Astrocyte (in vitro differentiated cells and primary cell): ENCODE data around the gene ZFYVE28.

Experiments used
- EZH2 ChIP-seq: IDR thresholded peaks from 2 replicates; pipeline ENCODE4 v1.6.1; 2012; ENCODE audit warnings: mild to moderate bottlenecking, low read length, inconsistent platforms; ENCODE audit not compliant: insufficient read depth
- TF ChIP-seq, protein P1 (sequence below): IDR thresholded peaks from 2 replicates; pipeline ENCODE4 v1.5.1; 2011; ENCODE audit warnings: low read depth, mild to moderate bottlenecking, inconsistent platforms, low read length, moderate library complexity; ENCODE audit not compliant: insufficient read depth

DNA sequence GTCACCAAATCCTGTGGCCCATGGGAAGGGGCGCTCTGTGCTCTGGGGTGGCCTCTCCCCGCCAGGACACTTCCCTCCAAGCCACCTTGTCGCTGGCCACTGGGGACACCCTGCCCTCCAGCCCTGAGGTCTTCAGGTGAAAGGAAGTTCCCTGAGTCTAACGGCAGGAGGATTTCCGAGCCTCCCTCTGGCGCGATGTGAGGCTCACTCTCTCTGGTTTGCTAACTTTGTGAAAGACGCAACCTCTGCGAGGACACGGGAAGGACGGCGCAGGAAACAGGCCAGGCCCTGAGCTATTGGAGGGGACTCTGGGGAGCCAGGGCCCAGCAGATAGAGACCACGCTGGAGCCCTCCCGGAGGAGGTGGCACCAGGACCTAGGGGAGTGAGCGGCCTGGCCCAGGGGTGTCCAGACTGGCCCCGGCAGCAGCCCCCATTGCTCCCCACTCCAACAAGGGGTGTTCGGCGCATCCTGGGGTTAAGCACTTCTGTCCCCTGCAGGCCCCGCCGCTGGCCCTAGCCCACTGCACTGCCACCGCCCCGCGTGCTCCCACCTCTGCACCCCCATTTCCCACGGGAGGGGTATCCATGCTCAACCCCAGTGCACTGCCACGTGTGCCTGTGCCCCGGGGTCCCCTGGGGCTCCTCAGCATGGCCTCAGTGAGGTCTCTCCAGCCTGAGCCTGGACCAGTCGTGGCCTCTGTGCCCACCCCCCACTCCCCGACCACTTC is 84.4 kb downstream of the ZFYVE28 start:
- TF ChIP-seq, protein P1, sequence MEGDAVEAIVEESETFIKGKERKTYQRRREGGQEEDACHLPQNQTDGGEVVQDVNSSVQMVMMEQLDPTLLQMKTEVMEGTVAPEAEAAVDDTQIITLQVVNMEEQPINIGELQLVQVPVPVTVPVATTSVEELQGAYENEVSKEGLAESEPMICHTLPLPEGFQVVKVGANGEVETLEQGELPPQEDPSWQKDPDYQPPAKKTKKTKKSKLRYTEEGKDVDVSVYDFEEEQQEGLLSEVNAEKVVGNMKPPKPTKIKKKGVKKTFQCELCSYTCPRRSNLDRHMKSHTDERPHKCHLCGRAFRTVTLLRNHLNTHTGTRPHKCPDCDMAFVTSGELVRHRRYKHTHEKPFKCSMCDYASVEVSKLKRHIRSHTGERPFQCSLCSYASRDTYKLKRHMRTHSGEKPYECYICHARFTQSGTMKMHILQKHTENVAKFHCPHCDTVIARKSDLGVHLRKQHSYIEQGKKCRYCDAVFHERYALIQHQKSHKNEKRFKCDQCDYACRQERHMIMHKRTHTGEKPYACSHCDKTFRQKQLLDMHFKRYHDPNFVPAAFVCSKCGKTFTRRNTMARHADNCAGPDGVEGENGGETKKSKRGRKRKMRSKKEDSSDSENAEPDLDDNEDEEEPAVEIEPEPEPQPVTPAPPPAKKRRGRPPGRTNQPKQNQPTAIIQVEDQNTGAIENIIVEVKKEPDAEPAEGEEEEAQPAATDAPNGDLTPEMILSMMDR = no peak
- TF ChIP-seq EZH2 = no peak
